ENCODE results near the gene COL15A1. TPM values are rescaled to one million over a fixed set of nuclear protein-coding genes. Genes with fewer than 3 reads are reported as not detected.

COL15A1 gene
- total RNA-seq, 1 donor from 2014 or later, result 15.0 TPM

GRCh38 chr9:98994172-98995058 is 50.7 kb downstream of the COL15A1 start:
- Histone ChIP-seq H3K4me1 (peaks cover 52% of the 10 kb centered on the region), H3K36me3 (no peaks in the 10 kb centered on the region), H3K4me3 (no peak overlapping the region), H3K27me3 (no peaks in the 10 kb centered on the region), H3K9me3 (no peaks in the 10 kb centered on the region), H3K27ac (no peak overlapping the region)
- TF ChIP-seq POLR2A (IDR thresholded peaks at IDR 0.05) (no peak), CTCF (IDR thresholded peaks at IDR 0.05) (no peak), POLR2AphosphoS5 (IDR thresholded peaks at IDR 0.05; ENCODE audit: insufficient read depth in 1 of 2, low read depth in 1 of 2) (no peak)
- intact Hi-C loops (cut with DNase I), result loop anchor here (5.0 kb wide), 1 partner anchor 142 kb away; no protein-coding TSS in a partner anchor
- DNase-seq (ENCODE audit: extremely low spot score in 2 of 2), result peak; percentile 74

GRCh38 chr9:98995059-98995671 is 51.5 kb downstream of the COL15A1 start:
- intact Hi-C loops (cut with DNase I), result no loop called here
- H3K4me3 ChIP-seq, result no peak overlapping the region
- H3K27me3 ChIP-seq, result no peaks in the 10 kb centered on the region
- peaks cover 50% of the 10 kb centered on the region for H3K4me1 ChIP-seq
- H3K27ac ChIP-seq, result no peak overlapping the region
- H3K9me3 ChIP-seq, result no peaks in the 10 kb centered on the region
- TF ChIP-seq POLR2A (IDR thresholded peaks at IDR 0.05) (no peak), CTCF (IDR thresholded peaks at IDR 0.05) (no peak), POLR2AphosphoS5 (IDR thresholded peaks at IDR 0.05; ENCODE audit: insufficient read depth in 1 of 2, low read depth in 1 of 2) (no peak)
- no peaks in the 10 kb centered on the region for H3K36me3 ChIP-seq
- DNase-seq (ENCODE audit: extremely low spot score in 2 of 2), result peak; percentile 77 to 81

GRCh38 chr9:98995971-98996504 is 52.3 kb downstream of the COL15A1 start:
- no peaks in the 10 kb centered on the region for H3K27me3 ChIP-seq
- intact Hi-C loops (cut with DNase I), result no loop called here
- no peaks in the 10 kb centered on the region for H3K9me3 ChIP-seq
- H3K36me3 ChIP-seq, result no peaks in the 10 kb centered on the region
- H3K4me3 ChIP-seq, result no peak overlapping the region
- no peak for TF ChIP-seq CTCF (IDR thresholded peaks at IDR 0.05)
- no peak for TF ChIP-seq POLR2A (IDR thresholded peaks at IDR 0.05)
- no peak for TF ChIP-seq POLR2AphosphoS5 (IDR thresholded peaks at IDR 0.05; ENCODE audit: insufficient read depth in 1 of 2, low read depth in 1 of 2)
- H3K4me1 ChIP-seq, result peaks cover 44% of the 10 kb centered on the region
- DNase-seq (ENCODE audit: extremely low spot score in 2 of 2), result peak in 1 of 2 donors; percentile 4
- no peak overlapping the region for H3K27ac ChIP-seq

GRCh38 chr9:98997604-98998003 is 53.9 kb downstream of the COL15A1 start:
- no peaks in the 10 kb centered on the region for H3K9me3 ChIP-seq
- peak; percentile 55 to 84 for DNase-seq (ENCODE audit: extremely low spot score in 2 of 2)
- H3K4me3 ChIP-seq, result no peak overlapping the region
- intact Hi-C loops (cut with DNase I), result loop anchor here (1.0 to 2.0 kb wide), 2 partner anchors 23 to 135 kb away; no protein-coding TSS in a partner anchor
- H3K4me1 ChIP-seq, result peaks cover 44% of the 10 kb centered on the region
- no peaks in the 10 kb centered on the region for H3K36me3 ChIP-seq
- TF ChIP-seq POLR2AphosphoS5 (IDR thresholded peaks at IDR 0.05; ENCODE audit: insufficient read depth in 1 of 2, low read depth in 1 of 2) (no peak), POLR2A (IDR thresholded peaks at IDR 0.05) (no peak), CTCF (IDR thresholded peaks at IDR 0.05) (no peak)
- H3K27ac ChIP-seq, result peak overlapping the region; percentile 10
- no peaks in the 10 kb centered on the region for H3K27me3 ChIP-seq
